Inferior parietal cortex (tissue), 1 donor: ENCODE measurements around the gene TRA2A.
"Not testable (repeated sequence)": the region's sequence is repeated elsewhere in the genome, so short reads cannot be mapped to it uniquely, and the experiment has no call there.

Source experiments
- DNase-seq: peaks from one replicate; pipeline ENCODE4 v3.0.0-alpha.2; 2016; ENCODE audit errors: extremely low spot score

The TRA2A gene

DNA sequence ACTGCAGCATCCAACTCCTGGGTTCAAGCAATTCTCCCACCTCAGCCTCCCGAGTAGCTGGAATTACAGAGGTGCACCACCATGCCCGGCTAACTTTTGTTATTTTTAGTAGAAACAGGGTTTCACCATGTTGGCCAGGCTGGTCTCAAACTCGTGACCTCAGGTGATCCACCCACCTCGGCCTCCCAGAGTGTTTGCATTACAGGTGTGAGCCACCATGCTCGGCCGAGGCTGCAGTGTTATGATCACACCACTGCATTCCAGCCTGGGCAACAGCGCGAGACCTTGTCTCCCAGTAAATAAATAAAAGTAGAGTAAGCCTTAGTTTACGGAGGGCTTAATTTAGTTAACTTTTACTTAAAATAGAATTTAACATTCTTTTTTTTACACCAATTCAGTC lies 37.8 kb downstream of the TRA2A start:
- no peak for DNase-seq

DNA sequence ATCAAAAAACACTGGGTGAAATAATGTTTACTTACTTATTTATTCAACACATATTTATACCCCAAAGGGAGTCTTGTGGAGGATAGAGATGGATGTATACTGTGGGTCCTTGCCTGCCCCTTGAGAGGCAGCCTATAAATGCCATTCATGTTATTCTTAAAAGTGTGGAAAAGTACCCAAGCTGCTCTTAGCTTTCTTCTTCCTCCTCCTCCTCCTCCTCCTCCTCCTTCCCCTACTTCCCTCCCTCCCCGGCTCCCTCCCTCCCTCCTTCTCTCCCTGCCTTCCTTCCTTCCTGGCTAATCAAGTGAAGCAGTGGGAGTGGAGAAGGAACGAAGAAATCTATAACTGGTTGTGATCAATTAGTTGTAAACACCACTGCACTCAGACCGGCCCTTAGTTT lies 40.3 kb downstream of the TRA2A start:
- no peak for DNase-seq

DNA sequence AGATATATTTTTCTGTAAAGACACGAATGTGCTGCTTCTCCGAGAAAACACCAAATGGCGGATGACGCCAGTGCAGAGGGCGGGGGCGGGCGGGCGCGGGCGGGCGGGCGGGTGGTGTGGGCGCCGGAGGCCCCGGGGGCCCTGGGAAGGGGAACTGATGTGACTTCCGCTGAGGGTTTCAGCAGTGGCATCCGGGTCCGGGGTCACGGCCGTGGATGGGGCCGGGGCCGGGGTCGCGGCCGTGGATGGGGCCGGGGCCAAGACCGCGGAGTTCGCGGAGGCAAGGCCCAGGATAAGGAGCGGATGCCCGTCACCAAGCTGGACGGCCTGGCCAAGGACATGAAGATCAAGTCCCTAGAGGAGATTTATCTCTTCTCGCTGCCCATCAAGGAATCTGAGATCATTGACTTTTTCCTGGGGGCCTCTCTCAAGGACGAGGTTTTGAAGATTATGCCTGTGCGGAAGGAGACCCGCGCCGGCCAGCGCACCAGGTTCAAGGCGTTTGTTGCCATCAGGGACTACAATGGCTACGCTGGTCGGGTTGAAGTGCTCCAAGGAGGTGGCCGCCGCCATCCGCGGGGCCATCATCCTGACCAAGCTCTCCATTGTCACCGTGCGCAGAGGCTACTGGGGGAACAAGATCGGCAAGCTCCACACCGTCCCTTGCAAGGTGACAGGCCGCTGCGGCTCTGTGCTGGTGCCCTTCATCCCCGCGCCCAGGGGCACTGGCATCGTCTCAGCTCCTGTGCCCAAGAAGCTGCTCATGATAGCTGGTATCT lies 41.2 kb downstream of the TRA2A start:
- no peak for DNase-seq

DNA sequence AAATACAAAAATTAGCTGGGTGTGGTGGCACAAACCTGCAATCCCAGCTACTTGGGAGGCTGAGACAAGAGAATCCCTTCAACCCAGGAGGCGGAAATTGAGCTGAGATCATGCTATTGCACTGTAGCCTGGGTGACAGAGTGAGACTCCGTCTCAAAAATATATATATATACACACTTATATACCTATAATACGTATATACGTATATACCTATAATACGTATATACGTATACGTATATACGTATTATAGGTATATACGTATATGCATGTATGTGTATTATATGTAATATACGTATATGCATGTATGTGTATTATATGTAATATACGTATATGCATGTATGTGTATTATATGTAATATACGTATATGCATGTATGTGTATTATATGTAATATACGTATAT lies 43.1 kb downstream of the TRA2A start:
- not testable (repeated sequence) for DNase-seq

DNA sequence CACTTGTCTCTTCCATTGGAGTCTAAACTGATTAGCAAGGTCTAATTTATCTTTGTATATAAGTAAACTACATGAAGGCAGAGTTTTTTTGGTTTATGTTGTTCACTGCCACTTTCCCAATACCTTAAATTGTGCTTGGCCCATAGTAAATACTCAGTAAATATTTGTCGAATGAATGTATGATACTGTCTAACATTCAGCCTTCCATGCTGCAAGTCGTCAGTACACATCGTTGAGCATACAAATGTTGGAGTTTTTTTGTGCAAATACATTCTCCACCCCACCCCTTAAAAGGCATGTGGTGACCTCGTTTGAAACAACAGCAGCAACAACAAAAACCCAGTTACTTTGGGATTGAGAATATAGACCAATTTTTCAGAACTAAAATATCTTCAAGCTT lies 44.1 kb downstream of the TRA2A start:
- DNase-seq: no peak

DNA sequence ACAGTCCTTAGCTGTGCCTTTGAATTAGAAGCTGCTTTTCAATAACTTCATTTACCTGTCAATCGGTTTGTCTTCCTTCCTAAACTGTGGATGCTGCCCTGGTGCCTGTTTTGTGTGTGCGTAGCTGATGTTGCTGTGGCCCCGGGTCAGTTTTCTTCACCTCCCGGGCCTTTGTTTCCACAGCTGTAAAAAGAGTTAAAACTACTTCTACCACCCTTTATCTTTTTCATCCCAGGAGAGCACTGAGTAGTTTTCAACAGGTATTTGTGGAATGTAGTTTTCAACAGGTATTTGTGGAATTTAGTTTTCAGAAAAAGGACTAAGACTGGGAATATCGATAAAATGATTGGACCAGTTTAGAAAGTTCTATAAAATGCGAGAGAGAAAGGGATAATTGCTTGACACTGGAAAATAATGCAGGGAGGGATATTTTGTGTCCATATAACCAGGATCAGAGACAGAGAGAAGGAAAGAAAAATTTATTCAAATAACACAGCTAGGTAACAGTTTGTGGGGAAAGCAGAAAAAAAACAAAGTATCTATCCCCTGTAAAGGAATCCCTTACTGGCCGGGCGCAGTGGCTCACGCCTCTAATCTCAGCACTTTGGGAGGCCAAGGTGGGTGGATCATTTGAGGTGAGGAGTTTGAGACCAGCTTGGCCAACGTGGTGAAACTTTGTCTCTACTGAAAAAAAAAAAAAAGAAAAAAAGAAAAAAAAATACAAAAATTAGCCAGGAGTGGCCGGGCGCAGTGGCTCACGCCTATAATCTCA lies 45.6 kb downstream of the TRA2A start:
- no peak for DNase-seq

DNA sequence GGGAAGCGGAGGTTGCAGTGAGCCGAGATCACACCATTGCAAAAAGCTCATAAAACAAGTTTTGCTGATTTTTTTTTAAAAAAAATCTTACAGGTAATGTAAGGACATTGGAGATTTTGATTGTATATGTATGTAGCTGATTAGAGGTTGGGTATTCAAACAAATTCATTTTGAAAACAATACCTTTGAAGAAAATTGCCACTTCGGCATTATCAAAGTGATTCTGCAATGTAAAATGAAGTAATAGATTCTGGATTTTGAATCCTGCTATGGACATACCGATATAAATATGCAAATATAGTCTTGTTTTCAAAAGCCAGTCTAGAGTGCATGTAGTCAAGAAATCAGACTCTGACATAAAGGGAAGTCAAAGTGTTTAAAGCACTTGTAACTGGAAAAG lies 49.1 kb downstream of the TRA2A start:
- DNase-seq: no peak

DNA sequence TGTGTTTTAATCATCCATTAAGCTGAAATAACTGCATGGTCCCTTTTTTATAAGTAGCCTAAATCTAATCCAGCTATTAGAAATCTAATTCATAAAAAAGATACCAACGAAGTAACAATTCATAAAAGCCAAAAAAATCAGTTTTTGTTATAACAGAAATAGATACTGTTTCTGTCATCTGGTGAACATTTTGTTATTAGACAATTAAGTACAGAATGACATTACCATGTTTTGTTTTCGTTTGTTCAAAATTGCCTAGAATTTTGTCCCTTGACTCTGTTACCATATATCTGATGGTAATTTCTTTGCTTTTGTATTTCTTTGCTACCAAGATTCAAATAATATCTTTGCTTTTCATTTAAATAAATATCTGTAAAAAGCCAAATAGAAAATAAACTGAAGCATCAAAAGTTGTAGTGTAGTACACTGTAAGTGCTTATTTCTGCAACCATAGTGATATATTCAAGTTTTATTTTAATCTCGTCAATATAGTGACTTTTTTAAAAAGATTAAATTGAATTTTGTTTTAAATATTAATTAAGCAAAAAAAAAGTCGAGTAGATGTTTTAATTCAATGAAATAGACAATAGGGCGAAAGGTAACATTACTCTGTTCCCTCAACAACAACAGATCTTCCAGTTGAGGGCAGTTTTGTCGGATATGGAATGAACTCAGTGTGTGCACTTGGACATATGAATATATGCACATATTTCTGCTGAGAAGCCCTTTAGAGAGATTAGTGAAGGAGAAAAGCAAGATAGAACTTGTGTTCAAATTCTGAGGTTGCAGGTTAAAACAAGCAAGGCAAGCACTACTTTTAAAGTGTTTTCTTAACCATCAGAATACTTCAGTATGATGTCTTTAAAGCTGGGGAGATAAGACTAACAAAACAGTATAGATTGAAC lies 53.6 kb downstream of the TRA2A start:
- no peak for DNase-seq

DNA sequence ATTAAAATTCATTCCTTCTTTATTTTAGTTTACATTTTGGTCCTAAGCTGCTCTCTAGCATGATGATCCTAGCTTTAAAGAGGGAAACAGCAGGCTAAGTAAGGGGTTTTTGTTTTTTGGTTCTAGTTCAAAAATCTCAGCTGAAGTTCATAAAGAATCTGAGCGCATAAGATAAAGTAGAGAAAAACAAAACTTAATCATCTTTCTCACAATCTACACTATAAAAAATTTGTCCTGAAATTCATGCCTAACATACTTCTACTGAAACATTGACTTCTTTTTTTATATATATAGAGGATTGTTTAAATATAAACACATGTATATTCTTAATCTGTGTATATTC lies 54.7 kb downstream of the TRA2A start:
- DNase-seq: no peak

DNA sequence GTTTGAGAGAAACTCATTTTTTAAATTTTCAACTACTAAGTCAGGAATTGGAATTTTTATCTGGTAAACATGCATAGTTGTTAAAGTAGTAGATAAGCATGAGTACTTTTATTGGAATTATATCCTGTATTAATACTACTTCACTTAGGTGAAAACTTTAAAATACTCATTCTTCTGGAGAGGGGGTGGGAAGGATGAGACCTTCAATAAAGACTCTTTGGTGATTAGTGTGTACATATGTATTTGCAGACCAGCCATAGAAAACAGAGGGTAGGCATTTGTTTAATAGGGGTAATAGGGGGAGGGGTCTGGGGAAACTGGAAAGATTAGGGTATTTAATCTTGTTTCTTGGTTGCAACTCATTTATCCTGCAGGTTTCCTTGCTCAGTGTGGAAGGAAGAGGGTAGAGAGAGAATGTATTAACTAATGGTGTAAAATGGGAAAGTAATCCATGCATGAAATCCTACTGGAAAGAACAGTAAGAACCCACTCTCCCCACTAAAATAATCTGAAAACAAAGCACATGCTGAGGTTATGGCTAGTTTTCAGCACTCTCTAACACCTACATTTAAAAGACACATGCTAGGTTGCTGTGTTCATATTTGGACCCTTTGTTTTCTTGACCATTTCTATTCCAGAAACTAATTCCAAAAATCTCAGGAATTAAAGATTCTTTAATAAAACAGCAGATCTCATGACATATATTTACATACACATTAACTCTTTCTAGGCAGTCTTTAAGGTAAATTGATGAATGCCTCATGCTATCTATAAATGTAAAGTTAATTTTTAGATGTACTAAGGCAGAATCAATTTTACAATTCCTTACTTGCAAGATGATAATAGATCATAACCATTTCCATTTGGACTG lies 55.3 kb downstream of the TRA2A start:
- DNase-seq: no peak

DNA sequence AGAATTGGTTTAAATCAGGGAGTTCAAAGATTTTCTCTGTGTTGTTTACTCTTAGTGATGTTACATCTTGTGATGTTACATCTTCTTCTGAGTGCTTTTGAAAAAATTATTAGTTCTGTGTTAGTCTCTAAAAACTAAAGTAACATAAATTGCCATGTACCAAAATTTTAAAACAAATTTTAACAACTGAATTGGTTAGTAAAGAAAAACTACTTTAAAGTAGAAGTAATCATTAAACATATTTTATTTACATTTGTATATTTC lies 56.3 kb downstream of the TRA2A start:
- DNase-seq: no peak

DNA sequence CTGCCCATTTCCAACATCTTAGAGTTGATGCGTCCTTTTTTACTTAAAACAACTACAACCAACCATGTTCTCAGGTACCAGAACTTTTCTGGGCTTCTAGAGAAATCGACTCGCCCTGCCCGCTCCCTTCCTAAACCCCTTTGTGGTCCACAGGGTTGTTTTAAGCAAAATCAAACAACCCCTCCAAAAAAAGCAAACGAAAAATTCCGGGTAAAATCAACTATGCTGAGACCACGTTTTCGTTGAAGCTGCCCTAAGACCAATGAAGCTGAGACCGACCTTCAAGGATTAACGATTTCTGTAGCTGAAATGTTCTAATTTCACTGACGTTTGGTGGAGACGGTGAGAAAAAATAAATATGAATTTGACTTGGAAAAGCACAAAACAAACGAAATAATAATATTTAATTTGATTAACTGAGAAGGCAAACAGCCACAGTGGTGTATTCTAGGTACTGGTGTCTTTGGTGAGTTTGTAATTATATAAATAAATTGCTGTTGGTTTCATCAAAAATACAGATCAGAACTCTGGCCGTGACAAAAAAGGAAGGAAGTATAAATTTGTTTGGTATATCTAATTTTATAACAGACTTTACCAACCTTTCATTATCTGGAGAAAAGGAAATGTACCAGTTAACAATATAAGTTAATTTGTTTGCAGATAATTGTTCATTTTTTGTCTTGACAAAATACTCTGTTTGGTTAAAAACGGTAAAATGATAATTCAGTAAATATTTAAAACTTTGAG lies 56.8 kb downstream of the TRA2A start:
- DNase-seq: no peak

DNA sequence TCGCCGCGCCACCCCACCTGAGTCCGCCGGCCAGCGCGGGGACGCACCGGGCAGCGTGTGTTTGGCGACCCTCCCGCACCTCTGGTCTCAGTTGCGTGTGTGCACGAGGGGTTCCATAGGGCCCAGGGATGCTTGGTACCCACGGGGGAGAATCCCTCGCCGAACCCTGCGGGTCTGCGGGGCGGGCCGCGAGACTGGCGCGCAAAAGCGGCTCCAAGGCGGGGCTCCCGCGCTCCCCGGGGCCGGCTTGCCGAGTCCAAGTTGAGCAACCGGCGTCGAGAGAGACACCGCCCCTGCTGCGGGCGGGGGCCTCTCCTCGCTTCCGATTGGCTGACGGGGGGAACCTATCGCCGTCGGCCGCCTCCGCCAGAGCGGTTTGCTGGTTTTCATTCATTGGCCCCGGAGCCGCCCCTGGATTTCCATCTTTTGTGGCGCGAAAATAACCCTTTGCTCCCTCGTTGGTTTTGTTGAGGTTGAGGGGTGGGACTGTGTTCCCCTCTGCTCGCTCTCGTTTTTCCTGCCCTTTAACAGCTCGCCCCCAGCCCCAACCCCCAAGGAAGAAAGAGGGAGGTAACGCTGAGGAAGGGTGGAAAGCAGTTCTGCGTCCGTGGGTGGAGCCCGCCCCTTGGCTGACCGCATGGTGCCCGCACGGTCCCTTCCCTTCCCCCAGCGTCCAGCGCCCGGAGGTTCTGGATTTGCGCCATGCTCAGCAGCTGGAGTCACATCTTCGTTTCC lies 57.5 kb downstream of the TRA2A start:
- DNase-seq: no peak

DNA sequence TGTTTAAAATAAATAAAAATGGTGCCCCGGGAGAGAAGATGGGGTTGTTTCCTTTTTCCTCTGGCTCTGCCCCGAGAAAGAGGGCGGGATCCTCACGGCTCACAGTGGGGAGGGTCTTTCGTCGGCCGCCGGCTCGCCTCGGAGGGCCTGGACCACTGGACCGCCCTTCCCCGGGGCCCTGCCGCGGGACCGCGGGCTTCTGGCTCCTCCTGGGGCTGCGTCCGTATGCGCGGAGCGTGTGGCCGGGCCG lies 58.0 kb downstream of the TRA2A start:
- no peak for DNase-seq

DNA sequence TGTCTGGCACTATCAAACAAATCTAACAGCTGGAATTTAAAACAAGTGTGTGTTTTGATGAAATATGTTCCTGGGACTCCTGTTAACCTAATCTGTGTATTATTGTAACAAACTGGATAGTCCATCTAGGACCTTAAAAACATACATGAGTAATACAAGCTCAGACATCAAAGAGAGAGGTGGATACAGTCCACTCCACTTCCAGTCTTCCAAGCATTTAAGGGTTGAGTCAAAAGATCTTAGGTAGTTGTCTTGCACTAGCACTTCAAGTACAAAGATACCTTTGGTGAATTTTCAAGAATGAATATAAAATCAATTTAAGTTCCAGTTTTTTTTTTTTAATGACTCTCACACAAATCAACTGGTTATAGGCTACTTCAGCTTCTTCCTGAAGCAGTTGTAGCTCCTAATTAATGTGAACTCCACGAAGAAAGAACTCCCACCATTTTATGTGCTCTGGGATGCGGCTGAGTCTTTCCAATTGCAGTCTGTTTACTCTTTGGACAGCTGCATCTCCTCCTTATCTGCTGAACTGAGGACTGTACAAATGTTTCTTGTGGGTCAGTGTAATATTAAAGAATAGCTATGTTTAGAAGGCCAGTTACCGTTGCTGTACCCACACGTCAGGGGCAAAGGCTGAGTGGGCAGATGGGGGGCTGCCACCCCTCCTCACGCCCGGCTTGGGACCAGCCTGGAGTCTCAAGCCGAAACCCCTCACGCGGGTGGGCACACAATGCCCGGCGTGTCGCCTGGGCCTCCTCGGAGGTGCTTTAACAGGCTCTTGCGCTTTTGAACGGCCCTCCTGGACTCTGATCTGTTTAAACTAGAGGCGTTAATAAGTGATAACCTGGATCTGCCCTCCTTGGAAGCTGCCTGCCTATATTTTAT lies 58.6 kb downstream of the TRA2A start:
- DNase-seq: no peak

DNA sequence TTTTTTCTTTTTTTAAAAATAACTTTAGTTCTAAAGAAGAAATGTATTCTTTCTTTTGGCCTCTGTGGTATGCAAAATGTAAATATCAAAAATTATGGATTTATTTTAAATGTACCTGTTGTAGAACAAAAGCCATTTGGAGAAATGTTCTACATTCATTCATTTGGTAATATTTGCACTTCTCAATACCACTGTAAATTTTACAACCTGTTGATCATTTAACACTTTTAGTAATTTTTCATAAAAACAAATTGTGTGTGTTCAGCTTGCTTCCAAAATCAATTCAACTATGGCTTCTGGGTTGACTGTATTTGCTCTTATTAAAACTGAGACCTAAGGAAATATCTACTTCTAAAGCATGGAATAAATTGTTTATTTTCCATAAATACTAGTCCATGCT lies 59.2 kb downstream of the TRA2A start:
- no peak for DNase-seq

DNA sequence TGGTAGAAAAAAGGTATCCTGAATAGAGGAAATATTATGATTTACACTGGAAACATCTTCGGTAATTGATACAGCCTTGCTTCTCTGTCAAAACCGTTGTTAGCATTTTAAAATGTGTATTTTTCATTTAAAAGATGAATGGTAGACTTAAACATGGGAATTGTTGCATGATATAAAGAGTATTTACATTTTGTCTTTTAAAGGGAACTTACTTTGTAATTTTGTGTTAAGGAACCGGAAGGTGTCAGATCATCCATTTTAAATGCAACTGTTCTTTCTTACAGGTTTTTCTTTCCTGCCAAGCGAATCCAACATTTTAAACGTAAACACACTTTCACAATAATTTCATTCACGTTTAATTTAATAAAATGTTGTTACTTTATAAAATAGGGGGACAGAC lies 59.7 kb downstream of the TRA2A start:
- DNase-seq: no peak

DNA sequence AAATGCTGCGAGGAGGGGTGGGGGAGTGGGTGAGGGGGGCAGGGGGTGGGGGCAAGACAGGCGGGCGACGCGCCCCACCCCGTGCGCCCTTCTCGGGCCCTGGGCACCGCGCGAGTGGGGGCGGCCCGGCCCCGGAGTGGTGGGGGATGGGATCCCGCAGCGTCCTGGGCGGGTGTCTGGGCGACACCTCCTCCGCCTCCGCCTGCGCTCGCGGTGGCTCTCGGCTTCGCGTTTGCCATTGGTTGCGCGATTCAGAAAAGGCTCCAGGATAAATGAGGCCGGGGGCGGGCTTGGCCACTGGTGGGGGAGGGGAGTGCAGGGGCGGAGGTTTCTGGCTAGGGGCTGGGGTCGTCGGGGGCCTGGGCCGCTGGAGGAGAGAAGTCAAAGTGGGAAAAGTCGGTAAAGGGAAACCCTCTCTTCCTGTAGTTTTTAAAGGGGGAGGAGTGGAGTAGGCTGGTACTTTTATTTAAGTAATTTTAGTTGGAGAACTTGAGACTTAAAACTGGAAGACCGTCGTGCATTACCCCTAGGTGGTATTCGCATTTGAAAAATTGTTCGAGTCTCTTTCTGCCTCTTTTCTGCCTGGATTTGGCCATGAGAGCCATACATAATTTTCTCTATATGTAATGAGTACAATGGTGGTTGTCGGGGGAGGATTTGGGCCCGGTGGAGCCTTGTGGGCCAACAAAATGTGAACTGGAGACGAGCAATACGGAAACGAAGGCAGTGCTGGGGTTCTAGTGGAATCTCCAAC lies 60.5 kb downstream of the TRA2A start:
- DNase-seq: no peak
